ENCODE data around the gene CSE1L.

DNA sequence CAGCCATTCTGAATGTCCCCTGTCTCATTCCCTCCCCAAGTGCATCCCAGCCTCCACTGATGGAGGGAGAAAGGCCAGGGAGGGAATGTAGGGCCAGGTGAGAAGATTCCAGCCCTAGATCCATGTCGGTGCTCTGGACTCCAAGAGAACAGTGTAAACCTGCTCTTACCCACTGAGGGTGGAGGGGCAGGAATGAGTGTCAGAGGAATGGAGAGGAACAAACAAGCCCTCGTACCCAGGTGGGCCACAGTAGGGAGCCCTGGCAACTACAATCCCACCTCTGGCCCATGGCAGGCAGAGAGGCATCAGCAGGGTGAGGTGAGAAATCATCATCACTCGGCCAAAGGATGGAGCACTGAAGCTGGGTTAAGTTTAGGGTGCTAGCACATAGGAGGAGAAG lies 87.5 kb downstream of the CSE1L start:
- TF ChIP-seq, protein P1, sequence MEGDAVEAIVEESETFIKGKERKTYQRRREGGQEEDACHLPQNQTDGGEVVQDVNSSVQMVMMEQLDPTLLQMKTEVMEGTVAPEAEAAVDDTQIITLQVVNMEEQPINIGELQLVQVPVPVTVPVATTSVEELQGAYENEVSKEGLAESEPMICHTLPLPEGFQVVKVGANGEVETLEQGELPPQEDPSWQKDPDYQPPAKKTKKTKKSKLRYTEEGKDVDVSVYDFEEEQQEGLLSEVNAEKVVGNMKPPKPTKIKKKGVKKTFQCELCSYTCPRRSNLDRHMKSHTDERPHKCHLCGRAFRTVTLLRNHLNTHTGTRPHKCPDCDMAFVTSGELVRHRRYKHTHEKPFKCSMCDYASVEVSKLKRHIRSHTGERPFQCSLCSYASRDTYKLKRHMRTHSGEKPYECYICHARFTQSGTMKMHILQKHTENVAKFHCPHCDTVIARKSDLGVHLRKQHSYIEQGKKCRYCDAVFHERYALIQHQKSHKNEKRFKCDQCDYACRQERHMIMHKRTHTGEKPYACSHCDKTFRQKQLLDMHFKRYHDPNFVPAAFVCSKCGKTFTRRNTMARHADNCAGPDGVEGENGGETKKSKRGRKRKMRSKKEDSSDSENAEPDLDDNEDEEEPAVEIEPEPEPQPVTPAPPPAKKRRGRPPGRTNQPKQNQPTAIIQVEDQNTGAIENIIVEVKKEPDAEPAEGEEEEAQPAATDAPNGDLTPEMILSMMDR (IDR thresholded peaks at IDR 0.05), result no peak
- TF ChIP-seq ZFX (IDR thresholded peaks at IDR 0.05; ENCODE audit: borderline replicate concordance), result no peak
